A673 (cell line): Measurements from ENCODE around the gene ITGA1. TPM values are rescaled to one million over a fixed set of nuclear protein-coding genes. Genes with fewer than 3 reads are reported as not detected.

Experiments
- BruUV-seq: library from RNA; stranded (reverse); fragments of 400-500 nt; replicated peaks from 2 replicates; lab custom pipeline; 2021; lab: Mats Ljungman, UMichigan
- CTCF ChIA-PET: fragments of 300-600 bp; sonication (Branson Sonifier 250); formaldehyde crosslinking; loops from one replicate; lab custom pipeline; 2022; ENCODE audit warnings: antibody characterized with exemption; lab: Charles Lee
- POLR2A ChIA-PET: fragments of 300-600 bp; sonication (Branson Sonifier 250); formaldehyde crosslinking; loops from one replicate; lab custom pipeline; 2022; ENCODE audit warnings: antibody characterized with exemption; ENCODE audit not compliant: low non-redundant PET; lab: Charles Lee
- DNase-seq: peaks from one replicate; pipeline ENCODE4 v3.0.0-alpha.2; 2015; ENCODE audit warnings: low spot score
- H3K27ac ChIP-seq: fragments of 200-600 bp; sonication (generic); 2 replicates; pipeline ENCODE4 v1.5.1; 2016; ENCODE audit warnings: mixed run types, low read depth, mild to moderate bottlenecking, mixed read lengths, antibody characterized with exemption, low read length; ENCODE audit not compliant: poor library complexity, severe bottlenecking
- H3K27me3 ChIP-seq: fragments of 200-600 bp; sonication (generic); replicated peaks from 2 replicates; pipeline ENCODE4 v1.6.1; 2017; ENCODE audit warnings: mixed run types, low read depth, mild to moderate bottlenecking, mixed read lengths, antibody characterized with exemption, low read length; ENCODE audit not compliant: insufficient read depth, poor library complexity
- H3K36me3 ChIP-seq: fragments of 200-600 bp; sonication (generic); 2 replicates; pipeline ENCODE4 v1.6.1; 2016; ENCODE audit warnings: mixed run types, mild to moderate bottlenecking, mixed read lengths, antibody characterized with exemption, low read length; ENCODE audit not compliant: insufficient read depth, poor library complexity, severe bottlenecking
- H3K4me1 ChIP-seq: fragments of 200-600 bp; sonication (generic); 2 replicates; pipeline ENCODE4 v1.6.1; 2017; ENCODE audit warnings: mixed run types, mild to moderate bottlenecking, mixed read lengths, antibody characterized with exemption, low read length; ENCODE audit not compliant: insufficient read depth, poor library complexity, severe bottlenecking
- H3K4me3 ChIP-seq: fragments of 200-600 bp; sonication (generic); 2 replicates; pipeline ENCODE4 v1.5.1; 2016; ENCODE audit warnings: low read depth, mixed run types, mild to moderate bottlenecking, mixed read lengths, low read length; ENCODE audit not compliant: poor library complexity, severe bottlenecking
- H3K9me3 ChIP-seq: fragments of 200-600 bp; sonication (generic); 2 replicates; pipeline ENCODE4 v1.6.1; 2016; ENCODE audit warnings: mixed run types, low read depth, mild to moderate bottlenecking, mixed read lengths, antibody characterized with exemption, low read length; ENCODE audit not compliant: poor library complexity, severe bottlenecking
- EZH2 ChIP-seq: fragments of 200-600 bp; sonication (generic); IDR thresholded peaks from 2 replicates; pipeline ENCODE4 v1.6.1; 2017; ENCODE audit warnings: borderline replicate concordance, low read depth, mild to moderate bottlenecking, mixed read lengths, antibody characterized with exemption, low read length; ENCODE audit not compliant: poor library complexity, severe bottlenecking
- intact Hi-C: fragments of 100-400 bp; cut with micrococcal nuclease; formaldehyde crosslinking; loops from one replicate; pipeline ENCODE4 v1.10.0; 2022; ENCODE audit not compliant: unreplicated experiment
- total RNA-seq: library from RNA; stranded (reverse); gene quantifications from 2 replicates; pipeline ENCODE4 v1.2.3, GENCODE V29; 2021
- TF ChIP-seq, protein P1 (sequence below): fragments of 300-800, 200-600 bp; sonication (generic); conservative IDR thresholded peaks from 2 replicates; pipeline ENCODE4 v1.5.1; 2017; ENCODE audit warnings: low read depth, mild to moderate bottlenecking, antibody characterized with exemption, low read length, moderate library complexity, mixed read lengths

Gene ITGA1
- total RNA-seq, 1 experiment from 2014 or later, result 8.1 TPM

DNA sequence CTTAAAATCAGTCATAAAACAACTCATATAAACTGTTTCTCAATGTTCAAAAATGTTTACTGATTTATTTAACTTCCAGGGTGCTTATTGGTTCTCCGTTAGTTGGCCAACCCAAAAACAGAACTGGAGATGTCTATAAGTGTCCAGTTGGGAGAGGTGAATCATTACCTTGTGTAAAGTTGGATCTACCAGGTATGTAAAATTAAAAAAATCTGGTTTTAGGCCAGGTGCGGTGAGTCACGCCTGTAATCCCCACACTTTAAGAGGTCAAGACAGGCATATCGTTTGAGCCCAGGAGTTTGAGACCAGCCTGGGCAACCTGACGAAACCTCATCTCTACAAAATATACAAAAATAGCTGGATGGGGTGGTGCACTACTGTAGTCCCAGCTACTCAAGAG, 73.7 kb downstream of the ITGA1 start:
- no TSS peak for BruUV-seq
- Histone ChIP-seq H3K27ac (no peak overlapping the region), H3K4me3 (no peak overlapping the region), H3K36me3 (no peaks in the 10 kb centered on the region), H3K27me3 (no peaks in the 10 kb centered on the region), H3K9me3 (no peaks in the 10 kb centered on the region), H3K4me1 (peaks cover 35% of the 10 kb centered on the region)
- intact Hi-C loops, result no loop called here
- ChIA-PET POLR2A (no interaction called here), CTCF (no interaction called here)
- TF ChIP-seq, protein P1, sequence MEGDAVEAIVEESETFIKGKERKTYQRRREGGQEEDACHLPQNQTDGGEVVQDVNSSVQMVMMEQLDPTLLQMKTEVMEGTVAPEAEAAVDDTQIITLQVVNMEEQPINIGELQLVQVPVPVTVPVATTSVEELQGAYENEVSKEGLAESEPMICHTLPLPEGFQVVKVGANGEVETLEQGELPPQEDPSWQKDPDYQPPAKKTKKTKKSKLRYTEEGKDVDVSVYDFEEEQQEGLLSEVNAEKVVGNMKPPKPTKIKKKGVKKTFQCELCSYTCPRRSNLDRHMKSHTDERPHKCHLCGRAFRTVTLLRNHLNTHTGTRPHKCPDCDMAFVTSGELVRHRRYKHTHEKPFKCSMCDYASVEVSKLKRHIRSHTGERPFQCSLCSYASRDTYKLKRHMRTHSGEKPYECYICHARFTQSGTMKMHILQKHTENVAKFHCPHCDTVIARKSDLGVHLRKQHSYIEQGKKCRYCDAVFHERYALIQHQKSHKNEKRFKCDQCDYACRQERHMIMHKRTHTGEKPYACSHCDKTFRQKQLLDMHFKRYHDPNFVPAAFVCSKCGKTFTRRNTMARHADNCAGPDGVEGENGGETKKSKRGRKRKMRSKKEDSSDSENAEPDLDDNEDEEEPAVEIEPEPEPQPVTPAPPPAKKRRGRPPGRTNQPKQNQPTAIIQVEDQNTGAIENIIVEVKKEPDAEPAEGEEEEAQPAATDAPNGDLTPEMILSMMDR, result no peak
- TF ChIP-seq EZH2, result no peak
- DNase-seq, result no peak

DNA sequence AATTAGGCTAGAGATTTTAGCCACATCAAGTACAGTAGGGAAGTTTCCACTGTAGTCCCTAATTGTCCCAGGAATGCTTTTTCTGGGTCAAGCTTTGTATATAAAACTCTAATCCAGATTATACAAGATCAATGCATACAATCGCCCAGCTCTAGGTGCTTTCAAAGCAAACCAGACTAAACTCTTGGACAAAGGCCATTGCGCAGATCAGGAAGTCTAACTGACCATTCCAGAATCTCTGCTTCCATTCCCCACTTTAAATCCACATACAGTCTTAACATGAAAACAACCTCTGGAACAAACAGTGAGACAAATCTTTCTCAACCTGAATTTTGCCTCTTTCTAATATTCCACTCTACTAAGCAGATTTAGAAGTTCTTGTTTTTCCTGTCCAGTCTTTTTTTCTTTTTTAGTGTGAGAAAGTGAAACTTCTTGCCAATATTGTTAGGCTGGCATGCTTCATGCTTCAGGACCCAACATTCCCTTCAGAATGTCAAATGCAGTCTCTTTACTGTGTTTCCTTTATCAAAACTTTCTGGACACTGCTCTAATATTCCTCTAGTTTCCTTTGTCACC, 76.1 kb downstream of the ITGA1 start:
- intact Hi-C loops, result no loop called here
- peak overlapping the region; percentile 27 for H3K27ac ChIP-seq
- no peaks in the 10 kb centered on the region for H3K36me3 ChIP-seq
- BruUV-seq, result no TSS peak
- ChIA-PET CTCF (interaction anchor here (1.2 kb wide), 1 partner anchor 18 kb away, joined by 3 read pairs; no protein-coding TSS in a partner anchor), POLR2A (no interaction called here)
- H3K27me3 ChIP-seq, result no peaks in the 10 kb centered on the region
- no peak for DNase-seq
- peaks cover 26% of the 10 kb centered on the region for H3K4me1 ChIP-seq
- H3K4me3 ChIP-seq, result no peak overlapping the region
- TF ChIP-seq, protein P1, result no peak
- no peak for TF ChIP-seq EZH2
- no peaks in the 10 kb centered on the region for H3K9me3 ChIP-seq

DNA sequence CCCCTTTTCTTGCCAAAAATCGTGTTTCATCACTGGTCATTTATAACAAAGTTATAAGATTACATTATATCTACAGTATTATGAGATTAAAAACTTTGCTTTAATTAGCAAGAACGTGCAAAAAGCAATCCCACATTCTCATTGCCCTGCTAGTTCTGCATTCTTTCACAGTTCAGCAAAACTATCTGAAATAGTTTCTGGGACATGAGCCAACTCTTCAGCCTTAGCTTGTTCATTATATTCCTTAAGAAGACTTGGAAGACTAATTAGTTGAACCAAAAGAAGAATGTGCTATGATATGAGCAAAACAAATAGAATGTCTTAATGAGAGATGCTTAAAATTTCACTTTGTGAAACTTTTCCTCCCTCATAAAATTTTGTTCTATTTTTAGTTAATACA, 76.7 kb downstream of the ITGA1 start:
- Histone ChIP-seq H3K27me3 (no peaks in the 10 kb centered on the region), H3K9me3 (no peaks in the 10 kb centered on the region), H3K4me1 (peaks cover 26% of the 10 kb centered on the region), H3K4me3 (no peak overlapping the region), H3K36me3 (no peaks in the 10 kb centered on the region), H3K27ac (peak overlapping the region; percentile 27)
- TF ChIP-seq, protein P1, result no peak
- no peak for TF ChIP-seq EZH2
- POLR2A ChIA-PET, result no interaction called here
- intact Hi-C loops, result no loop called here
- no TSS peak for BruUV-seq
- DNase-seq, result peak; percentile 70
- CTCF ChIA-PET, result interaction anchor here (1.2 kb wide), 1 partner anchor 18 kb away, joined by 3 read pairs; no protein-coding TSS in a partner anchor
